Measurements from ENCODE around the gene DAGLA. TPM values are rescaled to one million over a fixed set of nuclear protein-coding genes. Genes with fewer than 3 reads are reported as not detected.
"Not testable (repeated sequence)": the region's sequence is repeated elsewhere in the genome, so short reads cannot be mapped to it uniquely, and the experiment has no call there.

DAGLA gene
- total RNA-seq, 1 donor from 2014 or later = 3.2 TPM

DNA sequence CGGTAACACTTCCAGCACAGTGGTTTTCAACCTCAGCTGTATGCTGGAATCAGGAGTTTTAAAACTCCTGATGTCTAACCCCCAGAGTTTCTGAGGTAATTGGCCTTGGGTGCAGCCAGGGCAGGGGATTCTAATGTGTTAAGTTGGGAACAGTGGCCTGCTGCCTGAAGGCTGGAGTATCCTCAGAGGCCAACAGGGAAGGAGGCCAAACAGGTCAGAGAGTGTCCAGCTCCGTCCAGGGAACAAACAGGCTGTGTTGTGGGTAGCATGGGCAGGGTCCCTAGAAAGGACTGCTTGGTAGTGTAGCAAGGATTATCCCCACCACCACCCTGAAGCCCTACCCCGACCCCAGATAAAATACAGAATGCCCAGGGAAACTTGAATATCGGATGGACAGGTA lies 10.8 kb upstream of the DAGLA start:
- Histone ChIP-seq H3K9me3 (replicated peaks) (no peaks in the 10 kb centered on the region), H3K36me3 (no peaks in the 10 kb centered on the region), H3K27me3 (ENCODE audit: low read depth) (peaks cover 2% of the 10 kb centered on the region), H3K4me1 (no peaks in the 10 kb centered on the region), H3K27ac (replicated peaks) (no peak overlapping the region), H3K4me3 (no peak overlapping the region)
- DNase-seq = no peak
- TF ChIP-seq, protein P1, sequence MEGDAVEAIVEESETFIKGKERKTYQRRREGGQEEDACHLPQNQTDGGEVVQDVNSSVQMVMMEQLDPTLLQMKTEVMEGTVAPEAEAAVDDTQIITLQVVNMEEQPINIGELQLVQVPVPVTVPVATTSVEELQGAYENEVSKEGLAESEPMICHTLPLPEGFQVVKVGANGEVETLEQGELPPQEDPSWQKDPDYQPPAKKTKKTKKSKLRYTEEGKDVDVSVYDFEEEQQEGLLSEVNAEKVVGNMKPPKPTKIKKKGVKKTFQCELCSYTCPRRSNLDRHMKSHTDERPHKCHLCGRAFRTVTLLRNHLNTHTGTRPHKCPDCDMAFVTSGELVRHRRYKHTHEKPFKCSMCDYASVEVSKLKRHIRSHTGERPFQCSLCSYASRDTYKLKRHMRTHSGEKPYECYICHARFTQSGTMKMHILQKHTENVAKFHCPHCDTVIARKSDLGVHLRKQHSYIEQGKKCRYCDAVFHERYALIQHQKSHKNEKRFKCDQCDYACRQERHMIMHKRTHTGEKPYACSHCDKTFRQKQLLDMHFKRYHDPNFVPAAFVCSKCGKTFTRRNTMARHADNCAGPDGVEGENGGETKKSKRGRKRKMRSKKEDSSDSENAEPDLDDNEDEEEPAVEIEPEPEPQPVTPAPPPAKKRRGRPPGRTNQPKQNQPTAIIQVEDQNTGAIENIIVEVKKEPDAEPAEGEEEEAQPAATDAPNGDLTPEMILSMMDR (IDR thresholded peaks at IDR 0.05; ENCODE audit: borderline replicate concordance) = no peak
- intact Hi-C loops (cut with micrococcal nuclease) = no loop called here

- Histone ChIP-seq H3K36me3 (no peaks in the 10 kb centered on the region), H3K4me3 (no peak overlapping the region), H3K4me1 (no peaks in the 10 kb centered on the region), H3K27ac (replicated peaks) (no peak overlapping the region), H3K9me3 (replicated peaks) (no peaks in the 10 kb centered on the region), H3K27me3 (ENCODE audit: low read depth) (peaks cover 14% of the 10 kb centered on the region)
- no peak for DNase-seq
- TF ChIP-seq, protein P1 (IDR thresholded peaks at IDR 0.05; ENCODE audit: borderline replicate concordance) = no peak
- intact Hi-C loops (cut with micrococcal nuclease) = no loop called here
Observed at GRCh38 chr11:61670626-61671025, 9.6 kb upstream of the DAGLA start.

- H3K27ac ChIP-seq (replicated peaks) = no peak overlapping the region
- H3K4me3 ChIP-seq = no peak overlapping the region
- peaks cover 23% of the 10 kb centered on the region for H3K27me3 ChIP-seq (ENCODE audit: low read depth)
- no peaks in the 10 kb centered on the region for H3K36me3 ChIP-seq
- no peak for DNase-seq
- H3K4me1 ChIP-seq = no peaks in the 10 kb centered on the region
- TF ChIP-seq, protein P1 (IDR thresholded peaks at IDR 0.05; ENCODE audit: borderline replicate concordance) = peak; percentile 40
- no peaks in the 10 kb centered on the region for H3K9me3 ChIP-seq (replicated peaks)
- intact Hi-C loops (cut with micrococcal nuclease) = no loop called here
Observed at GRCh38 chr11:61671527-61671926, 8.7 kb upstream of the DAGLA start.

GRCh38 chr11:61673946-61674467 lies 6.2 kb upstream of the DAGLA start:
- H3K9me3 ChIP-seq (replicated peaks); intact Hi-C loops (cut with micrococcal nuclease); DNase-seq; H3K27ac ChIP-seq (replicated peaks); H3K4me1 ChIP-seq; H3K36me3 ChIP-seq; H3K4me3 ChIP-seq: not testable (repeated sequence)
- peaks cover 33% of the 10 kb centered on the region for H3K27me3 ChIP-seq (ENCODE audit: low read depth)

- H3K36me3 ChIP-seq = no peaks in the 10 kb centered on the region
- H3K4me3 ChIP-seq = no peak overlapping the region
- H3K27me3 ChIP-seq (ENCODE audit: low read depth) = peaks cover 33% of the 10 kb centered on the region
- peaks cover 8% of the 10 kb centered on the region for H3K4me1 ChIP-seq
- DNase-seq = no peak
- TF ChIP-seq, protein P1 (IDR thresholded peaks at IDR 0.05; ENCODE audit: borderline replicate concordance) = no peak
- no peak overlapping the region for H3K27ac ChIP-seq (replicated peaks)
- H3K9me3 ChIP-seq (replicated peaks) = no peaks in the 10 kb centered on the region
- intact Hi-C loops (cut with micrococcal nuclease) = no loop called here
Observed at GRCh38 chr11:61675826-61676225, 4.4 kb upstream of the DAGLA start.

DNA sequence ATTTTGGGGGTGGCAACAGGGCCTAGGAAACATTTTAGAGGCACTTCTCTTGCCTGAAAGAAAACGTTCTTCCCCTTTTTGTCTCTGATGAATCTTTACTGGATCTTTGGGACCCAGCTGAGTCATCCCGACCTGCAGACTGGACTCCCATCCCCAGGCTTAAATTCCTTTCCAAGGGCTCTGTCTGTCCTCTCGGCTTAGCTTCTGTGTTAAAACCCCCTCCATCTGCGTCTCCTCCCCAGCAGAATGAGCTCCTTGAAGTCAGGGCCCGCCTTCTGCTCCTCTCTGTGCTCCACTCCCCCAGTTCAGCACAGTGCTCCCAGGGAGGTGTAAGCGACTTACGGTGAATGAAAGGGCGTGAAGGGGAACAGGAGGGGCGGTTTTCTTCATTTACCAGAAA lies 895 bp upstream of the DAGLA start:
- DNase-seq = no peak

More for the DNA sequence above, 895 bp upstream of the DAGLA start:
- no peaks in the 10 kb centered on the region for H3K9me3 ChIP-seq (replicated peaks)
- no peaks in the 10 kb centered on the region for H3K36me3 ChIP-seq
- H3K27ac ChIP-seq (replicated peaks) = no peak overlapping the region
- H3K4me3 ChIP-seq = no peak overlapping the region
- peaks cover 43% of the 10 kb centered on the region for H3K4me1 ChIP-seq
- TF ChIP-seq, protein P1 (IDR thresholded peaks at IDR 0.05; ENCODE audit: borderline replicate concordance) = no peak
- intact Hi-C loops (cut with micrococcal nuclease) = no loop called here
- peaks cover 32% of the 10 kb centered on the region for H3K27me3 ChIP-seq (ENCODE audit: low read depth)

Measured in left ventricle myocardium inferior (tissue), 1 donor.